Epithelial cell of esophagus (primary cell): ENCODE data around the gene ANP32B.
"Not testable (repeated sequence)": the region's sequence is repeated elsewhere in the genome, so short reads cannot be mapped to it uniquely, and the experiment has no call there.

Experiments used
- DNase-seq: peaks from one replicate; pipeline ENCODE4 v3.0.0; 2010; ENCODE audit warnings: low read depth
- H3K4me3 ChIP-seq: 2 replicates; pipeline ENCODE4 v1.5.1; 2011; ENCODE audit warnings: mild to moderate bottlenecking, low read length, control low read depth
- CTCF ChIP-seq: IDR thresholded peaks from 2 replicates; pipeline ENCODE4 v1.5.1; 2011; ENCODE audit warnings: low read depth, mild to moderate bottlenecking, low read length, control low read depth, inconsistent platforms; ENCODE audit not compliant: insufficient read depth; ENCODE audit errors: missing control alignments

ANP32B gene

GRCh38 chr9:97940741-97941140, 42.4 kb upstream of the ANP32B start:
- H3K4me3 ChIP-seq = no peak overlapping the region
- TF ChIP-seq CTCF = no peak
- DNase-seq = no peak

GRCh38 chr9:97941323-97941722, 41.8 kb upstream of the ANP32B start:
- DNase-seq = no peak
- H3K4me3 ChIP-seq = no peak overlapping the region
- no peak for TF ChIP-seq CTCF

GRCh38 chr9:97943308-97943855, 39.8 kb upstream of the ANP32B start:
- TF ChIP-seq CTCF = no peak
- H3K4me3 ChIP-seq = no peak overlapping the region
- DNase-seq = no peak

GRCh38 chr9:97944612-97945011, 38.5 kb upstream of the ANP32B start:
- no peak for DNase-seq

GRCh38 chr9:97945470-97945869, 37.7 kb upstream of the ANP32B start:
- DNase-seq, H3K4me3 ChIP-seq: not testable (repeated sequence)

More at GRCh38 chr9:97944612-97945011, 38.5 kb upstream of the ANP32B start:
- no peak overlapping the region for H3K4me3 ChIP-seq
- no peak for TF ChIP-seq CTCF

- not testable (repeated sequence) for DNase-seq, H3K4me3 ChIP-seq
Observed at GRCh38 chr9:97947094-97947493, 36.0 kb upstream of the ANP32B start.

- not testable (repeated sequence) for H3K4me3 ChIP-seq, DNase-seq
Observed at GRCh38 chr9:97950873-97951272, 32.3 kb upstream of the ANP32B start.

- TF ChIP-seq CTCF = peak; percentile 74
- no peak overlapping the region for H3K4me3 ChIP-seq
- peak; percentile 64 for DNase-seq
Observed at GRCh38 chr9:97954550-97954989, 28.6 kb upstream of the ANP32B start.

GRCh38 chr9:97956331-97956730, 26.8 kb upstream of the ANP32B start:
- no peak for DNase-seq
- H3K4me3 ChIP-seq = no peak overlapping the region
- TF ChIP-seq CTCF = no peak
